H1 (cell line): Measurements from ENCODE around the gene CTXN1. TPM values are rescaled to one million over a fixed set of nuclear protein-coding genes. Genes with fewer than 3 reads are reported as not detected.
A peak's percentile ranks its signal among the peaks of the same experiment; 100 is the strongest.

Experiments
- CTCF ChIA-PET: fragments of 300-600 bp; sonication (Branson Sonifier 250); formaldehyde crosslinking; loops from one replicate; lab custom pipeline; 2021; ENCODE audit not compliant: partially characterized antibody; lab: Charles Lee
- POLR2A ChIA-PET: fragments of 300-600 bp; sonication (Branson Sonifier 250); formaldehyde crosslinking; loops from one replicate; lab custom pipeline; 2021; ENCODE audit warnings: inconsistent platforms; ENCODE audit not compliant: partially characterized antibody; lab: Charles Lee
- DNase-seq, 2 experiments: peaks; one replicate each; pipeline versions ENCODE4 v3.0.0 to v3.0.0-alpha.2; 2010 to 2022; ENCODE audit warnings: low spot score in 2 of 2, low read depth in 1 of 2, mixed read lengths in 1 of 2
- FAIRE-seq: peaks from 2 replicates; lab custom pipeline; 2011; peaks lifted over from hg19 to GRCh38; lab: Jason Lieb, UNC
- H2AFZ ChIP-seq: 2 replicates; pipeline ENCODE4 v1.8.1; 2012; ENCODE audit warnings: low read length, inconsistent platforms
- H2AK5ac ChIP-seq: 2 replicates; pipeline ENCODE4 v1.6.1; 2013; ENCODE audit warnings: low read depth, low read length
- H2BK120ac ChIP-seq: replicated peaks from 2 replicates; pipeline ENCODE3; 2013; ENCODE audit warnings: low read depth, low read length, inconsistent platforms
- H2BK12ac ChIP-seq: 2 replicates; pipeline ENCODE4 v1.6.1; 2013; ENCODE audit warnings: low read depth, low read length
- H2BK15ac ChIP-seq: 2 replicates; pipeline ENCODE4 v1.6.1; 2013; ENCODE audit warnings: low read length
- H2BK20ac ChIP-seq: 2 replicates; pipeline ENCODE4 v1.6.1; 2013; ENCODE audit warnings: low read length
- H2BK5ac ChIP-seq: 2 replicates; pipeline ENCODE4 v1.6.1; 2013; ENCODE audit warnings: low read depth, low read length
- H3K14ac ChIP-seq: 2 replicates; pipeline ENCODE4 v1.6.1; 2013; ENCODE audit warnings: inconsistent platforms; ENCODE audit not compliant: insufficient read length
- H3K18ac ChIP-seq: 2 replicates; pipeline ENCODE4 v1.6.1; 2013; ENCODE audit warnings: low read length; ENCODE audit errors: extremely low read depth
- H3K23ac ChIP-seq: 2 replicates; pipeline ENCODE4 v1.6.1; 2013; ENCODE audit warnings: inconsistent platforms; ENCODE audit not compliant: insufficient read length
- H3K23me2 ChIP-seq: 2 replicates; pipeline ENCODE4 v1.6.1; 2013; ENCODE audit warnings: low read depth, low read length
- H3K27ac ChIP-seq: 2 replicates; pipeline ENCODE4 v1.6.1; 2011; ENCODE audit warnings: low read depth, low read length, inconsistent platforms
- H3K27me3 ChIP-seq, 4 experiments: replicated peaks in 1 of 4; 1 replicate in 1 of 4; 2 replicates in 3 of 4; pipeline versions ENCODE4 v1.6.1 to v1.8.1; 2011 to 2013; ENCODE audit warnings: low read length in 3 of 4, mild to moderate bottlenecking in 3 of 4, inconsistent platforms in 2 of 4, mixed read lengths in 2 of 4, moderate library complexity in 1 of 4; ENCODE audit not compliant: control insufficient read depth in 3 of 4, insufficient read depth in 3 of 4; ENCODE audit errors: extremely low read depth in 1 of 4
- H3K36me3 ChIP-seq, 4 experiments: 2 replicates each; pipeline versions ENCODE4 v1.6.1 to v1.8.1; 2011 to 2013; ENCODE audit warnings: mild to moderate bottlenecking in 4 of 4, low read length in 3 of 4, moderate library complexity in 2 of 4, control low read depth in 1 of 4, inconsistent platforms in 1 of 4; ENCODE audit not compliant: insufficient read depth in 4 of 4, control insufficient read depth in 2 of 4
- H3K4ac ChIP-seq: replicated peaks from 2 replicates; pipeline ENCODE3; 2013; ENCODE audit warnings: low read length, low read depth, mixed read lengths, inconsistent platforms; ENCODE audit not compliant: insufficient read length
- H3K4me1 ChIP-seq, 4 experiments: replicated peaks in 1 of 4; 1 replicate in 1 of 4; 2 replicates in 3 of 4; pipeline versions ENCODE4 v1.6.1 to v1.8.1; 2011 to 2013; ENCODE audit warnings: low read length in 3 of 4, inconsistent platforms in 2 of 4, mixed read lengths in 1 of 4; ENCODE audit not compliant: insufficient read depth in 4 of 4, control insufficient read depth in 3 of 4
- H3K4me2 ChIP-seq, 2 experiments: 2 replicates each; pipeline versions ENCODE4 v1.6.1 to v1.8.1; 2011 to 2013; ENCODE audit warnings: low read depth in 2 of 2, low read length in 2 of 2, control low read depth in 1 of 2, inconsistent platforms in 1 of 2, mild to moderate bottlenecking in 1 of 2; ENCODE audit not compliant: insufficient read depth in 1 of 2
- H3K4me3 ChIP-seq, 4 experiments: fragments of 200-600, 300-600 bp in 1 of 4; sonication (generic), shearing (Covaris generic), sonication (Bioruptor Twin) in 1 of 4; 2 replicates each; pipeline versions ENCODE4 v1.5.1 to v1.8.1; 2011 to 2016; ENCODE audit warnings: low read length in 4 of 4, low read depth in 3 of 4, control low read depth in 2 of 4, inconsistent platforms in 2 of 4, mild to moderate bottlenecking in 2 of 4, mixed read lengths in 1 of 4, moderate library complexity in 1 of 4; ENCODE audit not compliant: insufficient read depth in 2 of 4; ENCODE audit errors: extremely low read depth in 1 of 4
- H3K56ac ChIP-seq: replicated peaks from 2 replicates; pipeline ENCODE3; 2013; ENCODE audit warnings: low read depth, mild to moderate bottlenecking, mixed read lengths, low read length, inconsistent platforms; ENCODE audit not compliant: insufficient read length
- H3K79me1 ChIP-seq: 2 replicates; pipeline ENCODE4 v1.6.1; 2013; ENCODE audit warnings: low read depth, low read length, control low read depth
- H3K79me2 ChIP-seq, 2 experiments: 2 replicates each; pipeline versions ENCODE4 v1.6.1 to v1.8.1; 2012 to 2013; ENCODE audit warnings: low read length in 2 of 2, mild to moderate bottlenecking in 2 of 2, inconsistent platforms in 1 of 2; ENCODE audit not compliant: insufficient read depth in 2 of 2, control insufficient read depth in 1 of 2
- H3K9ac ChIP-seq, 4 experiments: replicated peaks in 1 of 4; 1 replicate in 1 of 4; 2 replicates in 3 of 4; pipeline versions ENCODE4 v1.6.1 to v1.8.1; 2011 to 2013; ENCODE audit warnings: low read depth in 3 of 4, low read length in 3 of 4, control low read depth in 2 of 4, mild to moderate bottlenecking in 2 of 4, moderate library complexity in 2 of 4, inconsistent platforms in 1 of 4; ENCODE audit errors: extremely low read depth in 1 of 4
- H3K9me3 ChIP-seq, 2 experiments: 2 replicates each; pipeline versions ENCODE4 v1.6.1 to v1.8.1; 2012 to 2013; ENCODE audit warnings: mild to moderate bottlenecking in 2 of 2, moderate library complexity in 2 of 2, control low read depth in 1 of 2, inconsistent platforms in 1 of 2, low read depth in 1 of 2, low read length in 1 of 2, mixed read lengths in 1 of 2; ENCODE audit not compliant: insufficient read depth in 2 of 2
- H4K20me1 ChIP-seq, 2 experiments: replicated peaks in 1 of 2; 2 replicates each; pipeline versions ENCODE3 to v1.8.1; 2011 to 2013; ENCODE audit warnings: inconsistent platforms in 2 of 2, low read length in 2 of 2, mild to moderate bottlenecking in 1 of 2; ENCODE audit not compliant: insufficient read depth in 2 of 2, control insufficient read depth in 1 of 2
- H4K5ac ChIP-seq: 2 replicates; pipeline ENCODE4 v1.6.1; 2013; ENCODE audit warnings: low read length, low read depth, mixed read lengths, inconsistent platforms; ENCODE audit not compliant: insufficient read length
- H4K8ac ChIP-seq: 2 replicates; pipeline ENCODE4 v1.8.0; 2013; ENCODE audit warnings: mild to moderate bottlenecking, moderate library complexity, low read length, inconsistent platforms; ENCODE audit not compliant: insufficient read depth; ENCODE audit errors: extremely low read depth
- H4K91ac ChIP-seq: replicated peaks from 2 replicates; pipeline ENCODE3; 2013; ENCODE audit warnings: low read length, mixed read lengths, inconsistent platforms; ENCODE audit not compliant: insufficient read length
- EGR1 ChIP-seq: IDR thresholded peaks from 2 replicates; pipeline ENCODE4 v1.6.1; 2011; ENCODE audit warnings: low read depth, low read length, borderline replicate concordance
- KDM1A ChIP-seq: fragments of 200-600, 300-600 bp; sonication (generic); IDR thresholded peaks from 2 replicates; pipeline ENCODE4 v1.7.1; 2016; ENCODE audit warnings: mild to moderate bottlenecking, low read length, borderline replicate concordance
- POLR2A ChIP-seq, 2 experiments: IDR thresholded peaks; 1 replicate in 1 of 2; 2 replicates in 1 of 2; pipeline ENCODE4 v1.6.1; 2011; ENCODE audit warnings: low read depth in 2 of 2, low read length in 2 of 2, mild to moderate bottlenecking in 2 of 2; ENCODE audit errors: control extremely low read depth in 1 of 2
- POLR2AphosphoS5 ChIP-seq: IDR thresholded peaks from 2 replicates; pipeline ENCODE4 v1.6.1; 2011; ENCODE audit warnings: low read depth, low read length
- SP4 ChIP-seq: IDR thresholded peaks from 2 replicates; pipeline ENCODE4 v1.6.1; 2012; ENCODE audit warnings: low read length, inconsistent platforms
- WGBS, 2 experiments: shearing (Covaris generic) in 1 of 2; methylation state at CpG; one replicate each; pipeline versions ENCODE4 v1.1.6 to v1.1.7; 2013 to 2015; ENCODE audit warnings: low lambda C conversion rate in 2 of 2, mixed read lengths in 2 of 2, inconsistent platforms in 1 of 2, low coverage in 1 of 2, missing lambda C conversion rate in 1 of 2; ENCODE audit not compliant: insufficient replicate concordance in 2 of 2, insufficient coverage in 1 of 2, insufficient read length in 1 of 2; ENCODE audit errors: extremely low coverage in 1 of 2, missing lambda C conversion rate in 1 of 2; 5-methylcytosine and 5-hydroxymethylcytosine counted together
- polyA plus RNA-seq, 7 experiments: library from polyadenylated mRNA; depleted of rRNA in 3 of 7; stranded (reverse) in 5 of 7; unstranded in 2 of 7; fragments of >200 nt in 5 of 7; fragments of 200-250 nt in 2 of 7; gene quantifications; 1 replicate in 5 of 7; 2 replicates in 1 of 7; 4 replicates in 1 of 7; pipeline versions ENCODE4 v1.2.1 to v1.2.3, GENCODE V29; 2011 to 2013; ENCODE audit warnings: missing spikeins in 2 of 7, mixed read lengths in 2 of 7
- total RNA-seq: library from RNA; stranded (reverse); fragmentation: NEBNext Ultra II Directional; extraction: Animal tissue kit (Norgen Biotek cat#: 25700); gene quantifications from 2 replicates; pipeline ENCODE4 v1.2.1, GENCODE V29; 2021

The CTXN1 gene
- total and polyA plus RNA-seq, 2 of the 8 experiments (the other 6 are each of a cell fraction or from before 2014, with no cell fraction given) = 16.4 to 58.0 TPM

GRCh38 chr19:7923295-7924191 is 2.4 kb downstream of the CTXN1 start:
- no peaks in the 10 kb centered on the region for H3K79me1 ChIP-seq
- no peak overlapping the region; the same call in 1 of the 2 replicates for H4K8ac ChIP-seq
- no peak for FAIRE-seq
- no peaks in the 10 kb centered on the region for H3K79me2 ChIP-seq
- H4K5ac ChIP-seq = no peak overlapping the region
- H2BK12ac ChIP-seq = no peak overlapping the region
- peaks cover 0 to 4% (median 4%) of the 10 kb centered on the region in 4 experiments; a peak in 5 of 7 replicates for H3K27me3 ChIP-seq
- H3K4me2 ChIP-seq = no peak overlapping the region
- peaks cover 10 to 20% of the 10 kb centered on the region in 2 experiments for H4K20me1 ChIP-seq
- 87% methylated on average over 27 of the region's 31 CpGs; no CpG with 5 or more reads in 1 of the 2 experiments for WGBS, 2 experiments
- H3K23ac ChIP-seq = no peak overlapping the region
- ChIA-PET CTCF (interaction anchor here (0.7 to 9.0 kb wide), 9 partner anchors 12 to 71 kb away, joined by 3 to 112 read pairs (median 3); no protein-coding TSS in a partner anchor), POLR2A (interaction anchor here (0.7 to 10.6 kb wide), 7 partner anchors 15 to 384 kb away, joined by 3 to 106 read pairs (median 4); partner anchors contain the start of gene TIMM44)
- H3K9ac ChIP-seq = no peak overlapping the region
- H3K56ac ChIP-seq = no peak overlapping the region
- peaks cover 13% of the 10 kb centered on the region for H3K23me2 ChIP-seq
- no peak overlapping the region for H3K4ac ChIP-seq
- H4K91ac ChIP-seq = no peak overlapping the region
- no peak overlapping the region for H3K27ac ChIP-seq
- H3K18ac ChIP-seq = no peak overlapping the region
- peaks cover 0 to 3% (median 0%) of the 10 kb centered on the region in 4 experiments; a peak in 2 of 8 replicates for H3K36me3 ChIP-seq
- H2BK120ac ChIP-seq = no peak overlapping the region
- H3K9me3 ChIP-seq = no peaks in the 10 kb centered on the region
- no peak overlapping the region for H2BK20ac ChIP-seq
- H3K4me3 ChIP-seq = no peak overlapping the region
- TF ChIP-seq SP4 (no peak), POLR2AphosphoS5 (0 out of 2 replicates have a peak, but pooled peaks have one; percentile 40), KDM1A (no peak), EGR1 (no peak), POLR2A (IDR thresholded peaks at IDR 0.05; ENCODE audit: control extremely low read depth in 1 of 2, low read depth in 2 of 2, low read length in 2 of 2) (no peak)
- DNase-seq = no peak
- no peak overlapping the region for H2BK15ac ChIP-seq
- H2AK5ac ChIP-seq = no peak overlapping the region
- peaks cover 0 to 19% (median 7%) of the 10 kb centered on the region in 4 experiments; a peak in 5 of 7 replicates for H3K4me1 ChIP-seq
- no peak overlapping the region for H2AFZ ChIP-seq
- H3K14ac ChIP-seq = no peak overlapping the region
- no peak overlapping the region for H2BK5ac ChIP-seq
